ENCODE results near the gene ZNF501.

Gene ZNF501

DNA sequence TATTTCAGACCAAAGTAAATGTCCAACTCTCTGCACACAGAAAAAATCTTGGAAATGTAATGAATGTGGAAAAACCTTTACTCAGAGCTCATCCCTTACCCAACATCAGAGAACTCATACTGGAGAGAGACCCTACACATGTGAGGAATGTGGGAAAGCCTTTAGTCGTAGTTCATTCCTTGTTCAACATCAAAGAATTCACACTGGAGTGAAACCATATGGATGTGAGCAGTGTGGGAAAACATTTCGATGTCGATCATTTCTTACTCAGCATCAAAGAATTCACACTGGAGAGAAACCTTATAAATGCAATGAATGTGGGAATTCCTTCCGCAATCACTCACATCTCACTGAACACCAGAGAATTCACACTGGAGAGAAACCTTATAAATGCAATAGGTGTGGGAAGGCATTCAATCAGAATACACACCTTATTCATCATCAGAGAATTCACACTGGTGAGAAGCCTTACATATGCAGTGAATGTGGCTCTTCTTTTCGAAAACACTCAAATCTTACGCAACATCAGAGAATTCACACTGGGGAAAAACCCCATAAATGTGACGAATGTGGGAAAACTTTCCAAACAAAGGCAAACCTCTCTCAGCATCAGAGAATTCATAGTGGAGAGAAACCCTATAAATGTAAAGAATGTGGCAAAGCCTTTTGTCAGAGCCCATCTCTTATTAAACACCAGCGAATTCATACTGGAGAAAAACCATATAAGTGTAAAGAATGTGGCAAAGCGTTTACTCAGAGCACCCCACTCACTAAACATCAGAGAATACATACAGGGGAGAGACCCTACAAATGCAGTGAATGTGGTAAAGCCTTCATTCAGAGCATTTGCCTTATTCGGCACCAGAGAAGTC, 8.0 kb upstream of the ZNF501 start:
- H3F3A ChIP-seq (ENCODE audit: insufficient read depth, low read length): no peaks in the 10 kb centered on the region
- no peaks in the 10 kb centered on the region for H4K20me1 ChIP-seq (ENCODE audit: insufficient read depth, low read length)
- no peaks in the 10 kb centered on the region for H3K27me3 ChIP-seq (ENCODE audit: insufficient read depth, low read length)
- no peak overlapping the region for H3K27ac ChIP-seq (ENCODE audit: low read depth, low read length, poor library complexity, severe bottlenecking)
- no peaks in the 10 kb centered on the region for H3K4me1 ChIP-seq (ENCODE audit: insufficient read depth, low read length, severe bottlenecking)
- H2AFZ ChIP-seq (ENCODE audit: low read length): no peak overlapping the region
- H3K79me2 ChIP-seq (ENCODE audit: insufficient read depth, low read length): no peaks in the 10 kb centered on the region
- H3K9me2 ChIP-seq (ENCODE audit: low read depth, low read length): no peaks in the 10 kb centered on the region
- no peaks in the 10 kb centered on the region for H3K36me3 ChIP-seq (ENCODE audit: insufficient read depth, low read length)
- H3K9ac ChIP-seq (ENCODE audit: low read length): no peak overlapping the region
- H3K4me3 ChIP-seq (ENCODE audit: low read depth, low read length, poor library complexity, severe bottlenecking): no peak overlapping the region
- H3K9me3 ChIP-seq (ENCODE audit: low read length): peaks cover 46% of the 10 kb centered on the region
- TF ChIP-seq EZH2 (IDR thresholded peaks at IDR 0.05; ENCODE audit: borderline replicate concordance, low read length): no peak
- TF ChIP-seq, protein P1, sequence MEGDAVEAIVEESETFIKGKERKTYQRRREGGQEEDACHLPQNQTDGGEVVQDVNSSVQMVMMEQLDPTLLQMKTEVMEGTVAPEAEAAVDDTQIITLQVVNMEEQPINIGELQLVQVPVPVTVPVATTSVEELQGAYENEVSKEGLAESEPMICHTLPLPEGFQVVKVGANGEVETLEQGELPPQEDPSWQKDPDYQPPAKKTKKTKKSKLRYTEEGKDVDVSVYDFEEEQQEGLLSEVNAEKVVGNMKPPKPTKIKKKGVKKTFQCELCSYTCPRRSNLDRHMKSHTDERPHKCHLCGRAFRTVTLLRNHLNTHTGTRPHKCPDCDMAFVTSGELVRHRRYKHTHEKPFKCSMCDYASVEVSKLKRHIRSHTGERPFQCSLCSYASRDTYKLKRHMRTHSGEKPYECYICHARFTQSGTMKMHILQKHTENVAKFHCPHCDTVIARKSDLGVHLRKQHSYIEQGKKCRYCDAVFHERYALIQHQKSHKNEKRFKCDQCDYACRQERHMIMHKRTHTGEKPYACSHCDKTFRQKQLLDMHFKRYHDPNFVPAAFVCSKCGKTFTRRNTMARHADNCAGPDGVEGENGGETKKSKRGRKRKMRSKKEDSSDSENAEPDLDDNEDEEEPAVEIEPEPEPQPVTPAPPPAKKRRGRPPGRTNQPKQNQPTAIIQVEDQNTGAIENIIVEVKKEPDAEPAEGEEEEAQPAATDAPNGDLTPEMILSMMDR (IDR thresholded peaks at IDR 0.05; ENCODE audit: low read length): no peak
- no peak overlapping the region for H3K4me2 ChIP-seq (ENCODE audit: low read length)

DNA sequence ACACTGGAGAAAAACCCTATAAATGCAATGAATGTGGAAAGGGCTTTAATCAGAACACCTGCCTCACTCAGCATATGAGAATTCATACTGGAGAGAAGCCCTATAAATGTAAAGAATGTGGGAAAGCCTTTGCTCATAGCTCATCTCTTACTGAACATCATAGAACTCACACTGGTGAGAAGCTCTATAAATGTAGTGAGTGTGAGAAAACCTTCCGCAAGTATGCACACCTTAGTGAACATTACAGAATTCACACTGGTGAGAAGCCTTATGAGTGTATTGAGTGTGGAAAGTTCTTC, 7.4 kb upstream of the ZNF501 start:
- H3K4me3 ChIP-seq (ENCODE audit: low read depth, low read length, poor library complexity, severe bottlenecking): no peak overlapping the region
- TF ChIP-seq EZH2 (IDR thresholded peaks at IDR 0.05; ENCODE audit: borderline replicate concordance, low read length): no peak
- TF ChIP-seq, protein P1 (IDR thresholded peaks at IDR 0.05; ENCODE audit: low read length): no peak
- H3K9me3 ChIP-seq (ENCODE audit: low read length): peaks cover 43% of the 10 kb centered on the region
- H4K20me1 ChIP-seq (ENCODE audit: insufficient read depth, low read length): no peaks in the 10 kb centered on the region
- H3F3A ChIP-seq (ENCODE audit: insufficient read depth, low read length): no peaks in the 10 kb centered on the region
- H3K9ac ChIP-seq (ENCODE audit: low read length): no peak overlapping the region
- H3K36me3 ChIP-seq (ENCODE audit: insufficient read depth, low read length): no peaks in the 10 kb centered on the region
- H3K27me3 ChIP-seq (ENCODE audit: insufficient read depth, low read length): no peaks in the 10 kb centered on the region
- H3K4me2 ChIP-seq (ENCODE audit: low read length): no peak overlapping the region
- no peaks in the 10 kb centered on the region for H3K79me2 ChIP-seq (ENCODE audit: insufficient read depth, low read length)
- H3K27ac ChIP-seq (ENCODE audit: low read depth, low read length, poor library complexity, severe bottlenecking): no peak overlapping the region
- no peaks in the 10 kb centered on the region for H3K4me1 ChIP-seq (ENCODE audit: insufficient read depth, low read length, severe bottlenecking)
- no peak overlapping the region for H2AFZ ChIP-seq (ENCODE audit: low read length)
- H3K9me2 ChIP-seq (ENCODE audit: low read depth, low read length): no peaks in the 10 kb centered on the region

DNA sequence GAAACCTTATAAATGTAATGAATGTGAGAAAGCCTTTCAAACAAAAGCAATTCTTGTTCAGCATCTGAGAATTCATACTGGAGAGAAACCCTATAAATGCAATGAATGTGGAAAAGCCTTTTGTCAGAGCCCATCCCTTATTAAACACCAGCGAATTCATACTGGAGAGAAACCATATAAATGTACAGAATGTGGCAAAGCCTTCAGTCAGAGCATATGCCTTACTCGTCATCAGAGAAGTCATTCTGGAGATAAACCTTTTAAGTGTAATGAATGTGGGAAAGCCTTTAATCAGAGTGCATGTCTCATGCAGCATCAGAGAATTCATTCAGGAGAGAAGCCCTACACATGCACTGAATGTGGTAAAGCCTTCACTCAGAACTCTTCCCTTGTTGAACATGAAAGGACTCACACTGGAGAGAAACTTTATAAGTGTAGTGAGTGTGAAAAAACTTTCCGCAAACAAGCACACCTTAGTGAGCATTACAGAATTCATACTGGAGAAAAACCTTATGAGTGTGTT, 5.3 kb downstream of the ZNF501 start:
- peaks cover 44% of the 10 kb centered on the region for H3K9me3 ChIP-seq (ENCODE audit: low read length)
- no peaks in the 10 kb centered on the region for H3K36me3 ChIP-seq (ENCODE audit: insufficient read depth, low read length)
- H3K27me3 ChIP-seq (ENCODE audit: insufficient read depth, low read length): no peaks in the 10 kb centered on the region
- H3F3A ChIP-seq (ENCODE audit: insufficient read depth, low read length): no peaks in the 10 kb centered on the region
- H2AFZ ChIP-seq (ENCODE audit: low read length): no peak overlapping the region
- H3K4me2 ChIP-seq (ENCODE audit: low read length): no peak overlapping the region
- no peaks in the 10 kb centered on the region for H3K9me2 ChIP-seq (ENCODE audit: low read depth, low read length)
- no peaks in the 10 kb centered on the region for H4K20me1 ChIP-seq (ENCODE audit: insufficient read depth, low read length)
- H3K4me3 ChIP-seq (ENCODE audit: low read depth, low read length, poor library complexity, severe bottlenecking): no peak overlapping the region
- no peak overlapping the region for H3K27ac ChIP-seq (ENCODE audit: low read depth, low read length, poor library complexity, severe bottlenecking)
- TF ChIP-seq, protein P1 (IDR thresholded peaks at IDR 0.05; ENCODE audit: low read length): no peak
- no peak for TF ChIP-seq EZH2 (IDR thresholded peaks at IDR 0.05; ENCODE audit: borderline replicate concordance, low read length)
- H3K79me2 ChIP-seq (ENCODE audit: insufficient read depth, low read length): no peaks in the 10 kb centered on the region
- H3K4me1 ChIP-seq (ENCODE audit: insufficient read depth, low read length, severe bottlenecking): no peaks in the 10 kb centered on the region
- no peak overlapping the region for H3K9ac ChIP-seq (ENCODE audit: low read length)
